Left renal cortex interstitium (tissue), 4 donors: ENCODE results near the gene ARHGEF12. TPM values are rescaled to one million over a fixed set of nuclear protein-coding genes. Genes with fewer than 3 reads are reported as not detected.
"Not testable (repeated sequence)": the region's sequence is repeated elsewhere in the genome, so short reads cannot be mapped to it uniquely, and the experiment has no call there.

Experiments
- DNase-seq, 4 donors: peaks; one replicate each; pipeline ENCODE4 v3.0.0-alpha.2; 2013; ENCODE audit warnings: low read depth in 4 of 4, low spot score in 2 of 4, missing footprints in 1 of 4
- polyA plus RNA-seq, 4 donors: library from polyadenylated mRNA; unstranded; fragments of 120-200 nt; gene quantifications; one replicate each; pipeline ENCODE4 v1.2.1, GENCODE V29; 2013; ENCODE audit not compliant: insufficient read length in 4 of 4

ARHGEF12 gene
- polyA plus RNA-seq, 4 donors, result 102 to 136 (median 120) TPM

DNA sequence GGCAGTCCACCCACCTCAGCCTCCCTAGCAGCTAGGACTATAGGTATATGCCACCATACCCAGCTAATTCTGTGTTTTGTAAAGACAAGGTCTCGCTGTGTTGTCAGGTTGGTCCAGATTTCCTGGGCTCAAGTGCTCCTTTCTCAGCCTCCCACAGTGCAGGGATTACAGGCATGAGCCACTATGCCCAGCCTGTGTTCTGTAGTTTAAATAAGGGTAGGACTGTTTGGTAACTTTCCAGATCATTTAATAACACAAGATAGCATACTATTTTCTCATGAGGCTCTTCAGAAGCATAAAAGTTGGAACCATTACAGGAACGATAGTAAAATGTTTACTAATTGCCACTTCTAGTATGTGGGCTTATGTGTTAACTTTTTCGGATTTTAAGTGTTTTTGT lies 137.3 kb downstream of the ARHGEF12 start:
- no peak for DNase-seq

DNA sequence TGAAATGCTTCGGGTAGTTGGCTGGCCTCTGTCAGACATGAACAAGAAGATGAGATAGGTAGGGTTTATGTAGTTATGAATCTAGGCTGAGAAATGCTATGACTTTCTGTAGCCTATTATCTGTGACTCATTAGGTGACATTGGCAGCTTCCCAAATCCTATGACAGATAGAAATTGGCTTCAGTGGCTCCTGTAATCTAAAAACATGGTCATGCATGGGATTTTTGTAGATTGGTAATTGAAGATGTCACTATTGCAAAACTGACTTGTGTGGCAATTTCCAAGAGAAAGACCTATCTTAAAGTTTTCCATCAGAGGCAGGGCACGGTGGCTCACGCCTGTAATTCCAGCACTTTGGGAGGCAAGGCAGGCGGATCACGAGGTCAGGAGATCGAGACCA lies 145.9 kb downstream of the ARHGEF12 start:
- no peak for DNase-seq

DNA sequence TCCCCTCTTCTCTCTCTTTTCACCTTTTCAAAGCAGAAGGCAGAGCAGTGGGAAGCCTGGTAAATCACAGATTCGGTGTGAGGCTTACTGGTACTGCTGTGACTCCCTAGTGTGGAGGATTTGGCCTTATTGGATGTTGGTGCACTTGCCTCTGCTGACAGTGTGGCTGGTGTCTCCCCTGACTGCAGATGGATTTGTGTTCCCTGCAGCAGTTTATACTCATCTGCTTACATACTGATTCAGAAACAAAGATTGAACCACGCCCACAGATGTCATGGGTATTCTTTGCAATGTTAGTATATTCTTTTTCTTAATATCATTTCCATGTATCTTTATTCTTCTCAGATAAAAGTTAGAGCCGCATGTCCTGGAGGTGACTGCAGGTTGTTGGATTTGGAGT lies 148.5 kb downstream of the ARHGEF12 start:
- DNase-seq, result no peak

- no peak for DNase-seq
Observed at GRCh38 chr11:120486138-120486537, 149.9 kb downstream of the ARHGEF12 start.

DNA sequence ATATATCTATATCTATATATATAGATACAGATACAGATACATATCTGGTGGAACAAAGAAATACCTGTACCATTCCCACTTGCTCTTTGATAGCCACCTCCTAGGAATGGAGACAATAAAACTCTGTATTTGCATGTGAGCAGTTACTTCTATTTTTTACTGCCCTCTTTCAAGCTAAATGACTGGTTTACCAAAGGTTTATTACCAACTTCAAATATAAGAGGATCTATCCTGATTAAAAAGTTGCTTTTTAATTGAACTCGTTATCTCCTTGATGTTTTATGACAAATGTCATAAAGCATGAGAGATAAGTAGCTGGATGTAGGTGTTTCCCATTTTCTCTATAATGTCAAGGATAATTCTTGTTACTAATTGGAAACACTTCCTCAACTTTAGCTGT lies 153.6 kb downstream of the ARHGEF12 start:
- no peak for DNase-seq

GRCh38 chr11:120492486-120492885 lies 156.3 kb downstream of the ARHGEF12 start:
- no peak for DNase-seq

GRCh38 chr11:120494595-120494994 lies 158.4 kb downstream of the ARHGEF12 start:
- no peak for DNase-seq

GRCh38 chr11:120499088-120499487 lies 162.9 kb downstream of the ARHGEF12 start:
- DNase-seq, result no peak

- DNase-seq, result no peak
Observed at GRCh38 chr11:120499859-120500258, 163.6 kb downstream of the ARHGEF12 start.

- DNase-seq, result no peak
Observed at GRCh38 chr11:120500414-120501071, 164.3 kb downstream of the ARHGEF12 start.

DNA sequence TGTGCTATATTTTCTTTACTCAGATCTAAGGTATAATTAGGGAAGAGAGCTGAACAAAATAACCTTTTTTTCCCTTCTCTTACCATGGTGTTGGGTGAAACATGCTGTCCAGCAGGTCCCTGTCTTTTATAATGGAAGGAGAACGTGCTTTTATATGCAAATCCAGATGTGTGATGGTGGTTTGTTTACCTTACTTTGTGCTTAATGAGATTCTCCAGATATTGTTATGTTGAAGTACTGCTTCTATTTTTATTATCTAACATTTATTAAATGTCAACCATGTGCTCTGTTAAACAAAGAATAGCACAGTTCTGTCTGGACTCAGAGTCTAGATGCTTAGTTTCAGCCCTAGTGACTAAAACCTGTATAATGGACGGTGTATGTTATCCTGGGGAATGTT lies 165.2 kb downstream of the ARHGEF12 start:
- no peak for DNase-seq

- no peak for DNase-seq
Observed at GRCh38 chr11:120501976-120502755, 166.0 kb downstream of the ARHGEF12 start.

GRCh38 chr11:120503529-120503928 lies 167.3 kb downstream of the ARHGEF12 start:
- DNase-seq, result not testable (repeated sequence)

DNA sequence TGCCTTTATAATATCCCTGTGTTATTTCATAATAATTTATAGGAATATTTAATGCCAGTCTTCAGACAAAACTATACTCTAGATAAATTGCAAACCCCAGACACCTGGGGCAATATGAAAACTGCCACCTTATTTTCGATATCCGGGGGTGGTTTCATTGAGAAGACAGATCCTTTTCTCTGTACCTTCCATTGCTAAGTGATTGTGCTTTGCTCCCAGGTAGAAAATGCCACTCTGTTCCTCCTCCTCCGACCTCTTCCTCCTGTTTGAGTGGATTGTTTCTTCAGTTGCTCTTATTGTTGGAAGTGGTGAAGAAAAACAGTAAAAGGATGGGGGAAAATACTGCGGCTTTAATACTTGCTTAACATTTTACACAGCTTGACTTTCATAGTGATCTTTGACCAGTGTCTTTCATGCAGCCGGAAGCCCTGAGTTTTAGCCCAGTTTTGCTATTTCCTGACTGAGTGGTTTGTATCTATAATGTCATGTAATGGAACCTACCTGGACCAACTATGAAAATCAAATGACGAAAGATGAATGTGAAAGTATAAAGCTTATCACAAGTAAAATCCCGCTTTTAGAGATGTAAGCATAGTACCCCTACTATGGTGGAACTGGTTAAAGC lies 169.7 kb downstream of the ARHGEF12 start:
- DNase-seq, result no peak

DNA sequence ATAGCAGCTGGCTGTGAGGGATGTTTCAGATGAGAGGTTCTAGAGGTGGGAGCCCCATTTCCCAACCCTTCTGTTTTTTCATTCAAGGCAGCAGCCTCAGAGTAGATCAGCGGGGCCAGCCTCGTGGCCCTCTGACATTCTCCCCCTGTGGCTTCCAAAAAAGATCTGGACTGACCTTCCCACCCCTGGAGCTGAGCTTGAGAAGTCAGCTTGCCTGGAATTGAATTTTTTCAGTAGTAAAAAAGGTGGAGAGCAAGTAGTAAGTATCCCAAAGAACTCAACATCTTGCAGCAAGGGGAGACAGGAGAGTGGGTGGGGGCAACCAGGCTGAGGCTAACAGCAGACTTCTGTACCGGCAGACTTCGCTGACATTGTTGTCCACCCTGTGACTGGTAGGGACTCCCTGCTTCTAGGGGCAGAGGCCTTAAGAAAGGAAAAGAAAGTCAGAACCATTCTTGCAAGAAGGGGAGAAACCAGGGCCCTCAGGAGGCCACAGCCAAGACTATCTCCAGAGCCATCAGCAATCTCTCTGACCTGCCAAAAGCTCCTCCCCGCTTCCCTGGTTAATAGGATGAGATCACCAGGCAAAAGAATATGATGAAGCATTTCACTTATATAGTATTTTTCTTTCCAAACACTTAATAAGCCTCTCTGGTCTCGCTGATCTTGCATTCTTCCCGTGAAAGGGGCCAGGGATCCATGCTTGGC lies 173.3 kb downstream of the ARHGEF12 start:
- DNase-seq, result no peak

GRCh38 chr11:120510406-120511115 lies 174.3 kb downstream of the ARHGEF12 start:
- no peak for DNase-seq

GRCh38 chr11:120511116-120511819 lies 175.1 kb downstream of the ARHGEF12 start, which contains the start of gene GRIK4:
TSS of gene GRIK4 (plus strand) at chr11:120511748. CDS start at chr11:120660319, 148,571 bp downstream.
- peak in 3 of 4 donors; percentile 62 to 69 (median 63) for DNase-seq

- DNase-seq, result no peak
Observed at GRCh38 chr11:120511820-120512738, 175.9 kb downstream of the ARHGEF12 start.
